Panc1 (cell line): ENCODE data around the gene TPR. TPM values are rescaled to one million over a fixed set of nuclear protein-coding genes. Genes with fewer than 3 reads are reported as not detected.

Experiments used
- ATAC-seq: fragments of 200-7000 bp; cut with Tn5 transposase; 2 replicates; pipeline ENCODE4 v1.9.1; 2020; ENCODE audit warnings: mild to moderate bottlenecking, moderate library complexity
- BruUV-seq: library from RNA; stranded (reverse); fragments of 400-500 nt; replicated peaks from 2 replicates; lab custom pipeline; 2021; lab: Mats Ljungman, UMichigan
- CTCF ChIA-PET: fragments of 300-600 bp; sonication (Branson Sonifier 250); formaldehyde crosslinking; loops from one replicate; lab custom pipeline; 2022; ENCODE audit warnings: antibody characterized with exemption; lab: Charles Lee
- POLR2A ChIA-PET: fragments of 300-600 bp; sonication (Branson Sonifier 250); formaldehyde crosslinking; loops from one replicate; lab custom pipeline; 2022; ENCODE audit warnings: antibody characterized with exemption; lab: Charles Lee
- DNase-seq: peaks from one replicate; pipeline ENCODE4 v3.0.0-alpha.2; 2010; ENCODE audit warnings: low read depth, low spot score
- H3K27ac ChIP-seq: 2 replicates; pipeline ENCODE4 v1.5.1; 2011; ENCODE audit warnings: mild to moderate bottlenecking, low read length, inconsistent platforms
- H3K27me3 ChIP-seq: fragments of 200-500 bp; sonication (Bioruptor generic); 2 replicates; pipeline ENCODE4 v1.6.0; 2014; ENCODE audit warnings: low read length, inconsistent platforms; ENCODE audit not compliant: control insufficient read depth, insufficient read depth
- H3K36me3 ChIP-seq: fragments of 200-500 bp; sonication (Bioruptor generic); 2 replicates; pipeline ENCODE4 v1.5.1; 2014; ENCODE audit warnings: inconsistent platforms, mild to moderate bottlenecking, low read length, moderate library complexity; ENCODE audit not compliant: control insufficient read depth, insufficient read depth
- H3K4me1 ChIP-seq: 2 replicates; pipeline ENCODE4 v1.5.1; 2011; ENCODE audit warnings: inconsistent platforms, mild to moderate bottlenecking, low read length, moderate library complexity; ENCODE audit not compliant: control insufficient read depth, insufficient read depth
- H3K4me3 ChIP-seq, 2 experiments: 2 replicates each; pipeline ENCODE4 v1.5.1; 2011 to 2012; ENCODE audit warnings: low read depth in 2 of 2, low read length in 2 of 2, mild to moderate bottlenecking in 2 of 2, inconsistent platforms in 1 of 2, moderate library complexity in 1 of 2
- H3K9me3 ChIP-seq: fragments of 200-500 bp; sonication (Bioruptor generic); 2 replicates; pipeline ENCODE4 v1.5.1; 2014; ENCODE audit warnings: low read depth, mild to moderate bottlenecking, inconsistent platforms, low read length, moderate library complexity; ENCODE audit not compliant: control insufficient read depth, insufficient read depth
- POLR2AphosphoS5 ChIP-seq: IDR thresholded peaks from 2 replicates; pipeline ENCODE4 v1.6.1; 2012; ENCODE audit warnings: mild to moderate bottlenecking, low read depth, low read length, moderate library complexity
- SIN3A ChIP-seq: IDR thresholded peaks from 2 replicates; pipeline ENCODE4 v1.6.1; 2012; ENCODE audit warnings: low read depth, mild to moderate bottlenecking, low read length, moderate library complexity, borderline replicate concordance; ENCODE audit not compliant: insufficient read depth
- TCF7L2 ChIP-seq: IDR thresholded peaks from 2 replicates; pipeline ENCODE4 v1.6.1; 2011; ENCODE audit warnings: mild to moderate bottlenecking, low read depth, low read length, inconsistent platforms
- in situ Hi-C: cut with HindIII; loops from 2 replicates; pipeline ENCODE4 v1.10.0; 2016; ENCODE audit warnings: low sequenced_read_pairs, low pct_unique_long_range_greater_than_20kb
- intact Hi-C: fragments of 100-400 bp; cut with micrococcal nuclease; formaldehyde crosslinking; loops from one replicate; pipeline ENCODE4 v1.10.0; 2022; ENCODE audit not compliant: unreplicated experiment
- total RNA-seq: library from RNA; stranded (reverse); gene quantifications from one replicate; pipeline ENCODE4 v1.2.1, GENCODE V29; 2021; ENCODE audit not compliant: unreplicated experiment
- TF ChIP-seq, protein P1 (sequence below): fragments of 450-650 bp; IDR thresholded peaks from 2 replicates; pipeline ENCODE4 v1.5.1; 2017; ENCODE audit warnings: mild to moderate bottlenecking
- TF ChIP-seq, protein P2 (sequence below), 2 experiments: IDR thresholded peaks; 2 replicates each; pipeline ENCODE4 v1.6.1; 2011 to 2012; ENCODE audit warnings: low read depth in 2 of 2, control low read depth in 1 of 2, low read length in 1 of 2, mild to moderate bottlenecking in 1 of 2, moderate library complexity in 1 of 2; ENCODE audit not compliant: insufficient read depth in 1 of 2

TPR gene
- total RNA-seq, 1 experiment from 2014 or later, result 115 TPM

DNA sequence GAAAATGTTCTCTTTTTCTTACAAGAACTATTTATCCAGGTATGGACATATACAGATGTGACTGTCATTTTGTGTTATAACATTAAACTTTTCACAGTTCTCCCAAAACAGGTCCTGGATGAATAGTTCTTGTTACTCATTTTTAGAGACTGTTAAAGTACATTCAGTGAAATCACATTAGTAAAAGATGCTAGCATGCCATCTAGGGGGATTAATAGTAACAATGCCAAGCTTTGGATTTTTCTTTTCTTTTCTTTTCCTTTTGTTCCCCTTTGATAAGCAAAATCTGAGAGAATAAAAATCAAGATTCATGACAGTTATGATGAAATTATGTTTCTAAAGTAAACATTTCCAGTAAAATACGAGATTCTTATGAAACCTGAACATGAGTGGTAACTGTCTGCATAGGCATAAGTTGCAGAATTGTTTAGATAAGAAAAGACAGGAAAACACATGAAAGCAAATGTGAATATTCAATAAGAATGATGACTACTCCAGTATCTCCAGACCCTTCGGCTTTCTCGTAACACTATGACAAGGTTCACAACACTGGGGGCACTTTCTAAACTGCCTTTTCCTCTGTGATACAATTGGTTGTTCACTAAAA, 77.5 kb downstream of the TPR start:
- intact Hi-C loops (no loop called here), in situ Hi-C loops (no loop called here)
- no peaks in the 10 kb centered on the region for H3K9me3 ChIP-seq
- peaks cover 4% of the 10 kb centered on the region for H3K27me3 ChIP-seq
- no peak for DNase-seq
- ChIA-PET CTCF (no interaction called here), POLR2A (no interaction called here)
- no peaks in the 10 kb centered on the region for H3K4me1 ChIP-seq
- ATAC-seq, result no peak
- no TSS peak for BruUV-seq
- TF ChIP-seq, protein P1, sequence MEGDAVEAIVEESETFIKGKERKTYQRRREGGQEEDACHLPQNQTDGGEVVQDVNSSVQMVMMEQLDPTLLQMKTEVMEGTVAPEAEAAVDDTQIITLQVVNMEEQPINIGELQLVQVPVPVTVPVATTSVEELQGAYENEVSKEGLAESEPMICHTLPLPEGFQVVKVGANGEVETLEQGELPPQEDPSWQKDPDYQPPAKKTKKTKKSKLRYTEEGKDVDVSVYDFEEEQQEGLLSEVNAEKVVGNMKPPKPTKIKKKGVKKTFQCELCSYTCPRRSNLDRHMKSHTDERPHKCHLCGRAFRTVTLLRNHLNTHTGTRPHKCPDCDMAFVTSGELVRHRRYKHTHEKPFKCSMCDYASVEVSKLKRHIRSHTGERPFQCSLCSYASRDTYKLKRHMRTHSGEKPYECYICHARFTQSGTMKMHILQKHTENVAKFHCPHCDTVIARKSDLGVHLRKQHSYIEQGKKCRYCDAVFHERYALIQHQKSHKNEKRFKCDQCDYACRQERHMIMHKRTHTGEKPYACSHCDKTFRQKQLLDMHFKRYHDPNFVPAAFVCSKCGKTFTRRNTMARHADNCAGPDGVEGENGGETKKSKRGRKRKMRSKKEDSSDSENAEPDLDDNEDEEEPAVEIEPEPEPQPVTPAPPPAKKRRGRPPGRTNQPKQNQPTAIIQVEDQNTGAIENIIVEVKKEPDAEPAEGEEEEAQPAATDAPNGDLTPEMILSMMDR, result no peak; the same call in 1 of the 2 replicates
- TF ChIP-seq TCF7L2, result no peak
- no peak for TF ChIP-seq SIN3A
- TF ChIP-seq, protein P2, sequence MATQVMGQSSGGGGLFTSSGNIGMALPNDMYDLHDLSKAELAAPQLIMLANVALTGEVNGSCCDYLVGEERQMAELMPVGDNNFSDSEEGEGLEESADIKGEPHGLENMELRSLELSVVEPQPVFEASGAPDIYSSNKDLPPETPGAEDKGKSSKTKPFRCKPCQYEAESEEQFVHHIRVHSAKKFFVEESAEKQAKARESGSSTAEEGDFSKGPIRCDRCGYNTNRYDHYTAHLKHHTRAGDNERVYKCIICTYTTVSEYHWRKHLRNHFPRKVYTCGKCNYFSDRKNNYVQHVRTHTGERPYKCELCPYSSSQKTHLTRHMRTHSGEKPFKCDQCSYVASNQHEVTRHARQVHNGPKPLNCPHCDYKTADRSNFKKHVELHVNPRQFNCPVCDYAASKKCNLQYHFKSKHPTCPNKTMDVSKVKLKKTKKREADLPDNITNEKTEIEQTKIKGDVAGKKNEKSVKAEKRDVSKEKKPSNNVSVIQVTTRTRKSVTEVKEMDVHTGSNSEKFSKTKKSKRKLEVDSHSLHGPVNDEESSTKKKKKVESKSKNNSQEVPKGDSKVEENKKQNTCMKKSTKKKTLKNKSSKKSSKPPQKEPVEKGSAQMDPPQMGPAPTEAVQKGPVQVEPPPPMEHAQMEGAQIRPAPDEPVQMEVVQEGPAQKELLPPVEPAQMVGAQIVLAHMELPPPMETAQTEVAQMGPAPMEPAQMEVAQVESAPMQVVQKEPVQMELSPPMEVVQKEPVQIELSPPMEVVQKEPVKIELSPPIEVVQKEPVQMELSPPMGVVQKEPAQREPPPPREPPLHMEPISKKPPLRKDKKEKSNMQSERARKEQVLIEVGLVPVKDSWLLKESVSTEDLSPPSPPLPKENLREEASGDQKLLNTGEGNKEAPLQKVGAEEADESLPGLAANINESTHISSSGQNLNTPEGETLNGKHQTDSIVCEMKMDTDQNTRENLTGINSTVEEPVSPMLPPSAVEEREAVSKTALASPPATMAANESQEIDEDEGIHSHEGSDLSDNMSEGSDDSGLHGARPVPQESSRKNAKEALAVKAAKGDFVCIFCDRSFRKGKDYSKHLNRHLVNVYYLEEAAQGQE (IDR thresholded peaks at IDR 0.05; ENCODE audit: insufficient read depth in 1 of 2, low read depth in 2 of 2, low read length in 1 of 2), result no peak
- no peaks in the 10 kb centered on the region for H3K36me3 ChIP-seq
- no peak overlapping the region for H3K4me3 ChIP-seq
- no peak overlapping the region for H3K27ac ChIP-seq

DNA sequence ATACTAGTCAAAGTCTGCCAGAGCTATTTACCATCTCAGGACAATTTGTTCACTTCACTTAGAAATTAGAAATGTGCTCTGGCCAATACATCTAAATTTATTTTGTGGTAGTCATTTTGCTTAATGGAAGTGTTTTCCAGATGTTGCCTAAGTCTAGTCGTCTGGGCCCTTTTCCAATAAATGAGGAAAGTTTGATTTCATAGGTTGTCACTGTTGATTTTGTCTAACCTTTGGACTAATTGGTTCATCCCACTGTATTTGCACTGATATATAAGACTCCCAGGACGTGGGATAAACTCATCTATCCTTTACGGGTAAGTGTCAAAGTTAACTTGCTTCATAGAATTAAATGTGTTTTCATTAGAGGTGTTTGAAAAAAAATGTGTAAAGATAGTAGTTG, 79.1 kb downstream of the TPR start, which contains the start of gene PRG4:
PRG4 (plus strand) TSS at position 300 of the 400 bp plus-strand sequence.
- H3K9me3 ChIP-seq, result no peaks in the 10 kb centered on the region
- peaks cover 4% of the 10 kb centered on the region for H3K27me3 ChIP-seq
- intact Hi-C loops (no loop called here), in situ Hi-C loops (no loop called here)
- ChIA-PET POLR2A (no interaction called here), CTCF (no interaction called here)
- ATAC-seq, result no peak
- BruUV-seq, result no TSS peak
- H3K4me3 ChIP-seq, result no peak within 1 kb of the TSS
- no peaks in the 10 kb centered on the region for H3K4me1 ChIP-seq
- TF ChIP-seq TCF7L2, result no peak
- no peak for TF ChIP-seq POLR2AphosphoS5
- no peak for TF ChIP-seq SIN3A
- TF ChIP-seq, protein P2 (IDR thresholded peaks at IDR 0.05; ENCODE audit: insufficient read depth in 1 of 2, low read depth in 2 of 2, low read length in 1 of 2), result no peak
- TF ChIP-seq, protein P1, result no peak
- DNase-seq, result no peak
- no peaks in the 10 kb centered on the region for H3K36me3 ChIP-seq
- no peak within 1 kb of the TSS for H3K27ac ChIP-seq
